Measurements from ENCODE around the gene KCNK4.
A peak's percentile ranks its signal among the peaks of the same experiment; 100 is the strongest.
"Not testable (repeated sequence)": the region's sequence is repeated elsewhere in the genome, so short reads cannot be mapped to it uniquely, and the experiment has no call there.

The KCNK4 gene

GRCh38 chr11:64313491-64314145 is 22.5 kb downstream of the KCNK4 start:
- DNase-seq: no peak

- no peak for DNase-seq
Measured at GRCh38 chr11:64314146-64314804, 23.2 kb downstream of the KCNK4 start.

GRCh38 chr11:64314805-64315561 is 23.9 kb downstream of the KCNK4 start:
- no peak for DNase-seq

GRCh38 chr11:64315667-64316526 is 24.8 kb downstream of the KCNK4 start:
- not testable (repeated sequence) for DNase-seq

- no peak for DNase-seq
Measured at GRCh38 chr11:64316672-64317324, 25.7 kb downstream of the KCNK4 start.

GRCh38 chr11:64317325-64317960 is 26.3 kb downstream of the KCNK4 start, which contains the start of gene TRMT112:
Gene TRMT112 (minus strand): TSS chr11:64317559. CDS start chr11:64317526, 33 bp downstream.
- peak; percentile 90 for DNase-seq

GRCh38 chr11:64317961-64318765 is 27.1 kb downstream of the KCNK4 start, which contains the start of gene PRDX5:
Gene PRDX5 (plus strand): TSS chr11:64318121. CDS start chr11:64318216, 95 bp downstream.
- DNase-seq: peak; percentile 83

GRCh38 chr11:64318766-64319761 is 28.0 kb downstream of the KCNK4 start:
- DNase-seq: no peak

- DNase-seq: no peak
Measured at GRCh38 chr11:64320556-64320955, 29.5 kb downstream of the KCNK4 start.

- DNase-seq: no peak
Measured at GRCh38 chr11:64321026-64321425, 29.9 kb downstream of the KCNK4 start.

- DNase-seq: no peak
Measured at GRCh38 chr11:64321533-64321932, 30.4 kb downstream of the KCNK4 start.

GRCh38 chr11:64322925-64323260 is 31.8 kb downstream of the KCNK4 start:
- no peak for DNase-seq

GRCh38 chr11:64323373-64323772 is 32.3 kb downstream of the KCNK4 start:
- no peak for DNase-seq

GRCh38 chr11:64323984-64324383 is 32.9 kb downstream of the KCNK4 start:
- not testable (repeated sequence) for DNase-seq

GRCh38 chr11:64324692-64325469 is 33.8 kb downstream of the KCNK4 start:
- no peak for DNase-seq

GRCh38 chr11:64327375-64327774 is 36.3 kb downstream of the KCNK4 start:
- DNase-seq: no peak

GRCh38 chr11:64327993-64328392 is 36.9 kb downstream of the KCNK4 start:
- DNase-seq: no peak

- no peak for DNase-seq
Measured at GRCh38 chr11:64330888-64331287, 39.8 kb downstream of the KCNK4 start.

Data from NCI-H1436 treated with DMSO at 0.1 percent for 48 hours (cell line).